H1 (cell line): Measurements from ENCODE around the gene HEPHL1. TPM values are rescaled to one million over a fixed set of nuclear protein-coding genes. Genes with fewer than 3 reads are reported as not detected.

Source experiments
- ATF3 ChIP-seq: IDR thresholded peaks from 2 replicates; pipeline ENCODE4 v1.6.1; 2011; ENCODE audit warnings: low read depth, mild to moderate bottlenecking, low read length; ENCODE audit not compliant: insufficient read depth
- CTBP2 ChIP-seq: IDR thresholded peaks from 2 replicates; pipeline ENCODE4 v1.7.0; 2011; ENCODE audit warnings: borderline replicate concordance, mild to moderate bottlenecking, moderate library complexity, mixed read lengths, low read length; ENCODE audit not compliant: insufficient read depth, insufficient read length
- NRF1 ChIP-seq: IDR thresholded peaks from 2 replicates; pipeline ENCODE4 v1.6.1; 2011; ENCODE audit warnings: mild to moderate bottlenecking, low read depth, low read length, improper control_type of control experiment
- RXRA ChIP-seq: IDR thresholded peaks from 2 replicates; pipeline ENCODE4 v1.6.1; 2011; ENCODE audit warnings: low read depth, mild to moderate bottlenecking, low read length, moderate library complexity; ENCODE audit not compliant: insufficient read depth
- TAF1 ChIP-seq: IDR thresholded peaks from 2 replicates; pipeline ENCODE4 v1.6.1; 2011; ENCODE audit warnings: mild to moderate bottlenecking, low read depth, low read length
- polyA plus RNA-seq, 7 experiments: library from polyadenylated mRNA; depleted of rRNA in 3 of 7; stranded (reverse) in 5 of 7; unstranded in 2 of 7; fragments of >200 nt in 5 of 7; fragments of 200-250 nt in 2 of 7; gene quantifications; 1 replicate in 5 of 7; 2 replicates in 1 of 7; 4 replicates in 1 of 7; pipeline versions ENCODE4 v1.2.1 to v1.2.3, GENCODE V29; 2011 to 2013; ENCODE audit warnings: missing spikeins in 2 of 7, mixed read lengths in 2 of 7
- total RNA-seq: library from RNA; stranded (reverse); fragmentation: NEBNext Ultra II Directional; extraction: Animal tissue kit (Norgen Biotek cat#: 25700); gene quantifications from 2 replicates; pipeline ENCODE4 v1.2.1, GENCODE V29; 2021
- TF ChIP-seq, protein P1 (sequence below): fragments of 300-600 bp; sonication (generic); IDR thresholded peaks from 2 replicates; pipeline ENCODE4 v1.7.1; 2012; ENCODE audit warnings: low read length, moderate library complexity, mild to moderate bottlenecking, inconsistent platforms; ENCODE audit not compliant: insufficient replicate concordance

Gene HEPHL1
- total and polyA plus RNA-seq, 2 of the 8 experiments (the other 6 are each of a cell fraction or from before 2014, with no cell fraction given), result 0.09 to 0.11 TPM

- TF ChIP-seq, protein P1, sequence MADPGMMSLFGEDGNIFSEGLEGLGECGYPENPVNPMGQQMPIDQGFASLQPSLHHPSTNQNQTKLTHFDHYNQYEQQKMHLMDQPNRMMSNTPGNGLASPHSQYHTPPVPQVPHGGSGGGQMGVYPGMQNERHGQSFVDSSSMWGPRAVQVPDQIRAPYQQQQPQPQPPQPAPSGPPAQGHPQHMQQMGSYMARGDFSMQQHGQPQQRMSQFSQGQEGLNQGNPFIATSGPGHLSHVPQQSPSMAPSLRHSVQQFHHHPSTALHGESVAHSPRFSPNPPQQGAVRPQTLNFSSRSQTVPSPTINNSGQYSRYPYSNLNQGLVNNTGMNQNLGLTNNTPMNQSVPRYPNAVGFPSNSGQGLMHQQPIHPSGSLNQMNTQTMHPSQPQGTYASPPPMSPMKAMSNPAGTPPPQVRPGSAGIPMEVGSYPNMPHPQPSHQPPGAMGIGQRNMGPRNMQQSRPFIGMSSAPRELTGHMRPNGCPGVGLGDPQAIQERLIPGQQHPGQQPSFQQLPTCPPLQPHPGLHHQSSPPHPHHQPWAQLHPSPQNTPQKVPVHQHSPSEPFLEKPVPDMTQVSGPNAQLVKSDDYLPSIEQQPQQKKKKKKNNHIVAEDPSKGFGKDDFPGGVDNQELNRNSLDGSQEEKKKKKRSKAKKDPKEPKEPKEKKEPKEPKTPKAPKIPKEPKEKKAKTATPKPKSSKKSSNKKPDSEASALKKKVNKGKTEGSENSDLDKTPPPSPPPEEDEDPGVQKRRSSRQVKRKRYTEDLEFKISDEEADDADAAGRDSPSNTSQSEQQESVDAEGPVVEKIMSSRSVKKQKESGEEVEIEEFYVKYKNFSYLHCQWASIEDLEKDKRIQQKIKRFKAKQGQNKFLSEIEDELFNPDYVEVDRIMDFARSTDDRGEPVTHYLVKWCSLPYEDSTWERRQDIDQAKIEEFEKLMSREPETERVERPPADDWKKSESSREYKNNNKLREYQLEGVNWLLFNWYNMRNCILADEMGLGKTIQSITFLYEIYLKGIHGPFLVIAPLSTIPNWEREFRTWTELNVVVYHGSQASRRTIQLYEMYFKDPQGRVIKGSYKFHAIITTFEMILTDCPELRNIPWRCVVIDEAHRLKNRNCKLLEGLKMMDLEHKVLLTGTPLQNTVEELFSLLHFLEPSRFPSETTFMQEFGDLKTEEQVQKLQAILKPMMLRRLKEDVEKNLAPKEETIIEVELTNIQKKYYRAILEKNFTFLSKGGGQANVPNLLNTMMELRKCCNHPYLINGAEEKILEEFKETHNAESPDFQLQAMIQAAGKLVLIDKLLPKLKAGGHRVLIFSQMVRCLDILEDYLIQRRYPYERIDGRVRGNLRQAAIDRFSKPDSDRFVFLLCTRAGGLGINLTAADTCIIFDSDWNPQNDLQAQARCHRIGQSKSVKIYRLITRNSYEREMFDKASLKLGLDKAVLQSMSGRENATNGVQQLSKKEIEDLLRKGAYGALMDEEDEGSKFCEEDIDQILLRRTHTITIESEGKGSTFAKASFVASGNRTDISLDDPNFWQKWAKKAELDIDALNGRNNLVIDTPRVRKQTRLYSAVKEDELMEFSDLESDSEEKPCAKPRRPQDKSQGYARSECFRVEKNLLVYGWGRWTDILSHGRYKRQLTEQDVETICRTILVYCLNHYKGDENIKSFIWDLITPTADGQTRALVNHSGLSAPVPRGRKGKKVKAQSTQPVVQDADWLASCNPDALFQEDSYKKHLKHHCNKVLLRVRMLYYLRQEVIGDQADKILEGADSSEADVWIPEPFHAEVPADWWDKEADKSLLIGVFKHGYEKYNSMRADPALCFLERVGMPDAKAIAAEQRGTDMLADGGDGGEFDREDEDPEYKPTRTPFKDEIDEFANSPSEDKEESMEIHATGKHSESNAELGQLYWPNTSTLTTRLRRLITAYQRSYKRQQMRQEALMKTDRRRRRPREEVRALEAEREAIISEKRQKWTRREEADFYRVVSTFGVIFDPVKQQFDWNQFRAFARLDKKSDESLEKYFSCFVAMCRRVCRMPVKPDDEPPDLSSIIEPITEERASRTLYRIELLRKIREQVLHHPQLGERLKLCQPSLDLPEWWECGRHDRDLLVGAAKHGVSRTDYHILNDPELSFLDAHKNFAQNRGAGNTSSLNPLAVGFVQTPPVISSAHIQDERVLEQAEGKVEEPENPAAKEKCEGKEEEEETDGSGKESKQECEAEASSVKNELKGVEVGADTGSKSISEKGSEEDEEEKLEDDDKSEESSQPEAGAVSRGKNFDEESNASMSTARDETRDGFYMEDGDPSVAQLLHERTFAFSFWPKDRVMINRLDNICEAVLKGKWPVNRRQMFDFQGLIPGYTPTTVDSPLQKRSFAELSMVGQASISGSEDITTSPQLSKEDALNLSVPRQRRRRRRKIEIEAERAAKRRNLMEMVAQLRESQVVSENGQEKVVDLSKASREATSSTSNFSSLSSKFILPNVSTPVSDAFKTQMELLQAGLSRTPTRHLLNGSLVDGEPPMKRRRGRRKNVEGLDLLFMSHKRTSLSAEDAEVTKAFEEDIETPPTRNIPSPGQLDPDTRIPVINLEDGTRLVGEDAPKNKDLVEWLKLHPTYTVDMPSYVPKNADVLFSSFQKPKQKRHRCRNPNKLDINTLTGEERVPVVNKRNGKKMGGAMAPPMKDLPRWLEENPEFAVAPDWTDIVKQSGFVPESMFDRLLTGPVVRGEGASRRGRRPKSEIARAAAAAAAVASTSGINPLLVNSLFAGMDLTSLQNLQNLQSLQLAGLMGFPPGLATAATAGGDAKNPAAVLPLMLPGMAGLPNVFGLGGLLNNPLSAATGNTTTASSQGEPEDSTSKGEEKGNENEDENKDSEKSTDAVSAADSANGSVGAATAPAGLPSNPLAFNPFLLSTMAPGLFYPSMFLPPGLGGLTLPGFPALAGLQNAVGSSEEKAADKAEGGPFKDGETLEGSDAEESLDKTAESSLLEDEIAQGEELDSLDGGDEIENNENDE, result no peak
- no peak for TF ChIP-seq ATF3
- TF ChIP-seq TAF1, result no peak
- TF ChIP-seq NRF1, result no peak
- TF ChIP-seq CTBP2, result no peak
- no peak for TF ChIP-seq RXRA
Measured at GRCh38 chr11:94127638-94128037, 106.5 kb downstream of the HEPHL1 start (continued).
